ENCODE data around the gene IL32. TPM values are rescaled to one million over a fixed set of nuclear protein-coding genes. Genes with fewer than 3 reads are reported as not detected.

The IL32 gene
- total and polyA plus RNA-seq, 8 donors = 151 to 928 (median 274) TPM

- Histone ChIP-seq H3K27ac (peak overlapping the region; percentile 69 to 92 (median 80)), H3K27me3 (no peaks in the 10 kb centered on the region), H3K36me3 (no peaks in the 10 kb centered on the region), H3K4me1 (peaks cover 0 to 14% (median 7%) of the 10 kb centered on the region in 3 donors), H3K9me3 (no peaks in the 10 kb centered on the region), H3K4me3 (peak overlapping the region; percentile 80 to 96 (median 86))
- no peak for TF ChIP-seq CTCF (IDR thresholded peaks at IDR 0.05)
- intact Hi-C loops (cut with DNase I) = no loop called here
- FAIRE-seq (no peak), ATAC-seq (no peak), DNase-seq (no peak)
- WGBS, 2 donors = 53 to 55% methylated on average over 9 of the region's 9 CpGs
Observed at GRCh38 chr16:3059723-3060242, 5.7 kb upstream of the IL32 start.

GRCh38 chr16:3060339-3061127 is 4.9 kb upstream of the IL32 start:
- peaks cover 0 to 16% (median 10%) of the 10 kb centered on the region in 3 donors for H3K4me1 ChIP-seq
- H3K27ac ChIP-seq = peak overlapping the region in 2 of 4 donors; percentile 90 to 92
- FAIRE-seq (no peak), ATAC-seq (no peak), DNase-seq (no peak)
- no peak overlapping the region for H3K4me3 ChIP-seq
- no peaks in the 10 kb centered on the region for H3K9me3 ChIP-seq
- no peak for TF ChIP-seq CTCF (IDR thresholded peaks at IDR 0.05)
- no peaks in the 10 kb centered on the region for H3K27me3 ChIP-seq
- WGBS, 2 donors = 80 to 86% methylated on average over 14 of the region's 14 CpGs
- intact Hi-C loops (cut with DNase I) = no loop called here
- no peaks in the 10 kb centered on the region for H3K36me3 ChIP-seq

- 91 to 95% methylated on average over 6 of the region's 6 CpGs for WGBS, 2 donors
- intact Hi-C loops (cut with DNase I) = no loop called here
- H3K9me3 ChIP-seq = no peaks in the 10 kb centered on the region
- peaks cover 0 to 16% (median 10%) of the 10 kb centered on the region in 3 donors for H3K4me1 ChIP-seq
- TF ChIP-seq CTCF (IDR thresholded peaks at IDR 0.05) = no peak
- no peak for ATAC-seq
- no peak for DNase-seq
- H3K36me3 ChIP-seq = no peaks in the 10 kb centered on the region
- no peak for FAIRE-seq
- no peaks in the 10 kb centered on the region for H3K27me3 ChIP-seq
- no peak overlapping the region for H3K4me3 ChIP-seq
- no peak overlapping the region for H3K27ac ChIP-seq
Observed at GRCh38 chr16:3062553-3062952, 2.9 kb upstream of the IL32 start.

- FAIRE-seq = no peak
Observed at GRCh38 chr16:3063625-3064386, 1.6 kb upstream of the IL32 start.

More at GRCh38 chr16:3063625-3064386, 1.6 kb upstream of the IL32 start:
- Histone ChIP-seq H3K27ac (no peak overlapping the region), H3K4me3 (no peak overlapping the region), H3K4me1 (peaks cover 0 to 16% (median 10%) of the 10 kb centered on the region in 3 donors), H3K36me3 (no peaks in the 10 kb centered on the region), H3K9me3 (no peaks in the 10 kb centered on the region), H3K27me3 (no peaks in the 10 kb centered on the region)
- no peak for TF ChIP-seq CTCF (IDR thresholded peaks at IDR 0.05)
- intact Hi-C loops (cut with DNase I) = no loop called here
- DNase-seq = no peak
- WGBS, 2 donors = 95 to 96% methylated on average over 8 of the region's 8 CpGs
- ATAC-seq = no peak
